OCI-LY1 (cell line): ENCODE measurements around the gene SUMO1.

Experiments
- H2AFZ ChIP-seq: fragments of 200-600 bp; sonication (generic), shearing (Covaris generic); 2 replicates; pipeline ENCODE4 v1.6.0; 2014; ENCODE audit warnings: antibody characterized with exemption, mild to moderate bottlenecking, low read length
- H3F3A ChIP-seq: fragments of 200-600 bp; sonication (generic), shearing (Covaris generic); 2 replicates; pipeline ENCODE4 v1.6.0; 2014; ENCODE audit warnings: mild to moderate bottlenecking, antibody characterized with exemption, low read length, moderate library complexity; ENCODE audit not compliant: insufficient read depth
- H3K27ac ChIP-seq: fragments of 200-600 bp; sonication (generic); 2 replicates; pipeline ENCODE4 v1.5.1; 2014; ENCODE audit warnings: low read length, mixed run types, mild to moderate bottlenecking, low read depth; ENCODE audit not compliant: poor library complexity, severe bottlenecking
- H3K27me3 ChIP-seq: fragments of 200-600 bp; sonication (generic); 2 replicates; pipeline ENCODE4 v1.6.0; 2014; ENCODE audit warnings: antibody characterized with exemption, mild to moderate bottlenecking, low read length, moderate library complexity; ENCODE audit not compliant: insufficient read depth
- H3K36me3 ChIP-seq: fragments of 200-600 bp; sonication (generic); 2 replicates; pipeline ENCODE4 v1.6.1; 2014; ENCODE audit warnings: mild to moderate bottlenecking, antibody characterized with exemption, low read length, moderate library complexity, mixed read lengths; ENCODE audit not compliant: insufficient read depth
- H3K4me1 ChIP-seq: fragments of 200-600 bp; sonication (generic); 2 replicates; pipeline ENCODE4 v1.5.1; 2014; ENCODE audit warnings: mild to moderate bottlenecking, low read length, moderate library complexity; ENCODE audit not compliant: insufficient read depth, severe bottlenecking
- H3K4me2 ChIP-seq: fragments of 200-600 bp; sonication (generic), shearing (Covaris generic); 2 replicates; pipeline ENCODE4 v1.6.1; 2014; ENCODE audit warnings: low read length
- H3K4me3 ChIP-seq: fragments of 200-600 bp; sonication (generic); 2 replicates; pipeline ENCODE4 v1.5.1; 2014; ENCODE audit warnings: low read length, low read depth, mild to moderate bottlenecking, mixed read lengths; ENCODE audit not compliant: poor library complexity, severe bottlenecking
- H3K79me2 ChIP-seq: fragments of 200-600 bp; shearing (Covaris generic); 2 replicates; pipeline ENCODE4 v1.6.1; 2016; ENCODE audit warnings: mixed run types, low read length, mixed read lengths; ENCODE audit not compliant: insufficient read depth
- H3K9ac ChIP-seq: fragments of 200-600 bp; sonication (generic), shearing (Covaris generic); 2 replicates; pipeline ENCODE4 v1.6.1; 2014; ENCODE audit warnings: mild to moderate bottlenecking, low read length, mixed read lengths
- H3K9me2 ChIP-seq: fragments of 200-600 bp; sonication (generic), shearing (Covaris generic); 2 replicates; pipeline ENCODE4 v1.6.1; 2014; ENCODE audit warnings: low read depth, mild to moderate bottlenecking, low read length, mixed read lengths
- H3K9me3 ChIP-seq: fragments of 200-600 bp; shearing (Covaris generic); 2 replicates; pipeline ENCODE4 v1.6.1; 2014; ENCODE audit warnings: low read length, mixed read lengths
- H4K20me1 ChIP-seq: fragments of 200-600 bp; sonication (generic), shearing (Covaris generic); 2 replicates; pipeline ENCODE4 v1.6.0; 2016; ENCODE audit warnings: mild to moderate bottlenecking, low read length; ENCODE audit not compliant: insufficient read depth
- EZH2 ChIP-seq: fragments of 200-600 bp; sonication (generic), shearing (Covaris generic); IDR thresholded peaks from 2 replicates; pipeline ENCODE4 v1.8.0; 2017; ENCODE audit warnings: borderline replicate concordance, mixed run types, mild to moderate bottlenecking, antibody characterized with exemption, low read length, moderate library complexity, mixed read lengths
- TF ChIP-seq, protein P1 (sequence below): fragments of 200-600 bp; sonication (generic), shearing (Covaris generic); IDR thresholded peaks from 2 replicates; pipeline ENCODE4 v1.5.1; 2017; ENCODE audit warnings: mild to moderate bottlenecking, antibody characterized with exemption, low read length, moderate library complexity, mixed read lengths

Gene SUMO1

DNA sequence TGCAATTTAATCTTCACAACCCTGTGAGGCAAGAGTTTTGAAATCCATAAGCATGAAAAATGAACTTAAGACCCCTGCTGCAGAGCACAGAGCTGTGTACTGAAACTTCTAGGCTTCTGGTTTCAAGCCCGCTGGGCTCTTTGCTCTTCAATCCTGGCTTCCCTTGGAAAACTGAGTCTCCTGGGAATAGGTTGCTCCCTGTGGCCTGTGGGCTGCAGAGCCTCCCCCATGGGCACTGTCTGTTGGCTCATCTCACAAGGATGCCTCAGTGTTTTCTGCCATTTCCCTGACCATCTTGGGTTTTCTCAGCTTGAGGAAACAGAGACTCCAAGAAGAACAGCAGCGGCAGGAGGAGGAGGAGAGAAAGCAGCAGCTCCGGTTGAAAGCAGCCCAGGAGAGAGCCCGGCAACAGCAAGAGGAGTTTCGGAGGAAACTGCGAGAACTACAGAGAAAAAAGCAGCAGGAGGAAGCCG is 44.5 kb downstream of the SUMO1 start:
- Histone ChIP-seq H3K4me1 (no peaks in the 10 kb centered on the region), H3K9me3 (no peaks in the 10 kb centered on the region), H2AFZ (no peak overlapping the region), H4K20me1 (no peaks in the 10 kb centered on the region), H3F3A (no peaks in the 10 kb centered on the region), H3K4me2 (no peak overlapping the region), H3K36me3 (no peaks in the 10 kb centered on the region), H3K79me2 (no peaks in the 10 kb centered on the region), H3K27ac (no peak overlapping the region), H3K4me3 (no peak overlapping the region), H3K9ac (no peak overlapping the region), H3K27me3 (no peaks in the 10 kb centered on the region), H3K9me2 (no peaks in the 10 kb centered on the region)
- TF ChIP-seq EZH2, result no peak
- TF ChIP-seq, protein P1, sequence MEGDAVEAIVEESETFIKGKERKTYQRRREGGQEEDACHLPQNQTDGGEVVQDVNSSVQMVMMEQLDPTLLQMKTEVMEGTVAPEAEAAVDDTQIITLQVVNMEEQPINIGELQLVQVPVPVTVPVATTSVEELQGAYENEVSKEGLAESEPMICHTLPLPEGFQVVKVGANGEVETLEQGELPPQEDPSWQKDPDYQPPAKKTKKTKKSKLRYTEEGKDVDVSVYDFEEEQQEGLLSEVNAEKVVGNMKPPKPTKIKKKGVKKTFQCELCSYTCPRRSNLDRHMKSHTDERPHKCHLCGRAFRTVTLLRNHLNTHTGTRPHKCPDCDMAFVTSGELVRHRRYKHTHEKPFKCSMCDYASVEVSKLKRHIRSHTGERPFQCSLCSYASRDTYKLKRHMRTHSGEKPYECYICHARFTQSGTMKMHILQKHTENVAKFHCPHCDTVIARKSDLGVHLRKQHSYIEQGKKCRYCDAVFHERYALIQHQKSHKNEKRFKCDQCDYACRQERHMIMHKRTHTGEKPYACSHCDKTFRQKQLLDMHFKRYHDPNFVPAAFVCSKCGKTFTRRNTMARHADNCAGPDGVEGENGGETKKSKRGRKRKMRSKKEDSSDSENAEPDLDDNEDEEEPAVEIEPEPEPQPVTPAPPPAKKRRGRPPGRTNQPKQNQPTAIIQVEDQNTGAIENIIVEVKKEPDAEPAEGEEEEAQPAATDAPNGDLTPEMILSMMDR, result no peak

DNA sequence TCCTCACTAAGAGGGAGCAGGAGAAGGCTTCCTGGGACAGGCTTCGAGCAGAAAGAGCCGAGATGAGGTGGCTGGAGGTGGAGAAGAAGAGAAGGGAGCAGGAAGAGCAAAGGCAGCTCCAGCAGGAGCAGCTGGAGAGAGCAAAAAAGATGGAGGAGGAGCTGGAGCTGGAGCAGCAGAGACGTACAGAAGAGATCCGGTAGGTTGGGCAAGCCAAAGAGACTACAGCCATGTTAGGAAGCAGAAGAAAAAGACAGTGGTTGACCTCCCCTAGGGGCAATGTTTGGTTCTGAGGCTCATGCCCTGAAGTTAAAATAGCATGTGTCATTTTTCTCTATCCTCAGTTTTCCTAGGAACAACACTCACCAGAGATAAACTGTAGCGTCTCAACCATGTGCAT is 45.1 kb downstream of the SUMO1 start:
- no peaks in the 10 kb centered on the region for H3K27me3 ChIP-seq
- no peaks in the 10 kb centered on the region for H3K79me2 ChIP-seq
- H3F3A ChIP-seq, result no peaks in the 10 kb centered on the region
- no peak overlapping the region for H3K27ac ChIP-seq
- no peaks in the 10 kb centered on the region for H4K20me1 ChIP-seq
- H3K4me1 ChIP-seq, result no peaks in the 10 kb centered on the region
- H3K9ac ChIP-seq, result no peak overlapping the region
- H2AFZ ChIP-seq, result no peak overlapping the region
- TF ChIP-seq, protein P1, result no peak
- no peak for TF ChIP-seq EZH2
- no peaks in the 10 kb centered on the region for H3K9me2 ChIP-seq
- no peaks in the 10 kb centered on the region for H3K9me3 ChIP-seq
- H3K4me2 ChIP-seq, result no peak overlapping the region
- no peaks in the 10 kb centered on the region for H3K36me3 ChIP-seq
- H3K4me3 ChIP-seq, result no peak overlapping the region

DNA sequence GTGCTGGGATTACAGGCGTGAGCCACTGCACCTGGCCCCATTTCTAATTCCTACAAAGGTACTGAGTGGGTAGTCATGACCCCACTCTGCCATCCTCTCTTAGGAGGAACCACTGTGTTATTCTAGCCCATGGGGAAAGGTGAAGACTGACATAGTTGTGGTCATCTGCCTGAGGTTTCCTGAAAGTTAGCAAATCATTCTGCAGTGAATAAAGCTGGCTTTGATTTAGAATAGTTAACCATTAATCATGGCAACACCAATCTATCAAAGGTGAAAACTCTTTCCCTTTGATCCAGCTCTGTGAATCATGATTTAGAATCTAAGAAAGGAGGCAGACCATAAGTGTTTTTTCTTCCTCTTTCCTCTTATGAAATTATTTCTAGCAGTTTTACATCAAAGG is 50.8 kb downstream of the SUMO1 start:
- no peak overlapping the region for H3K27ac ChIP-seq
- no peak overlapping the region for H3K4me2 ChIP-seq
- no peaks in the 10 kb centered on the region for H3K9me3 ChIP-seq
- H3F3A ChIP-seq, result no peaks in the 10 kb centered on the region
- H3K4me3 ChIP-seq, result no peak overlapping the region
- H3K27me3 ChIP-seq, result no peaks in the 10 kb centered on the region
- H3K36me3 ChIP-seq, result no peaks in the 10 kb centered on the region
- TF ChIP-seq EZH2, result no peak
- TF ChIP-seq, protein P1, result no peak
- no peaks in the 10 kb centered on the region for H3K9me2 ChIP-seq
- H3K79me2 ChIP-seq, result no peaks in the 10 kb centered on the region
- H4K20me1 ChIP-seq, result no peaks in the 10 kb centered on the region
- no peak overlapping the region for H2AFZ ChIP-seq
- H3K4me1 ChIP-seq, result no peaks in the 10 kb centered on the region
- H3K9ac ChIP-seq, result no peak overlapping the region
